SK-N-SH treated with all-trans-retinoic acid at 6 μM for 48 hours (cell line): Measurements from ENCODE around the gene MYT1.

Experiments used
- ATAC-seq: fragments of 200-7000 bp; cut with Tn5 transposase; 3 replicates; pipeline ENCODE4 v1.9.1; 2020; ENCODE audit warnings: mild to moderate bottlenecking, moderate library complexity
- ARNTL ChIP-seq: fragments of 450-650 bp; formaldehyde crosslinking; IDR thresholded peaks from 2 replicates; pipeline ENCODE4 v1.5.0; 2020; ENCODE audit warnings: low read depth, mild to moderate bottlenecking, moderate library complexity, borderline replicate concordance
- BACH2 ChIP-seq: fragments of 250-450 bp; sonication (Bioruptor Pico); IDR thresholded peaks from 2 replicates; pipeline ENCODE4 v1.9.0; 2021; ENCODE audit warnings: mild to moderate bottlenecking, borderline replicate concordance
- CREB5 ChIP-seq: fragments of 250-450 bp; sonication (Bioruptor Pico); IDR thresholded peaks from 2 replicates; pipeline ENCODE4 v1.5.1; 2020; ENCODE audit warnings: low read depth, mild to moderate bottlenecking, moderate library complexity
- CSDC2 ChIP-seq: fragments of 250-450 bp; sonication (Bioruptor Pico); IDR thresholded peaks from 2 replicates; pipeline ENCODE4 v1.5.0; 2020; ENCODE audit warnings: mild to moderate bottlenecking, moderate library complexity
- CSRNP3 ChIP-seq: fragments of 250-450 bp; sonication (Bioruptor Pico); IDR thresholded peaks from 2 replicates; pipeline ENCODE4 v1.5.1; 2021; ENCODE audit warnings: mild to moderate bottlenecking, moderate library complexity
- ESRRG ChIP-seq: fragments of 250-450 bp; sonication (Bioruptor Pico); IDR thresholded peaks from 2 replicates; pipeline ENCODE4 v1.6.1; 2021; ENCODE audit warnings: mild to moderate bottlenecking
- GLIS3 ChIP-seq: fragments of 250-450 bp; sonication (Bioruptor Pico); IDR thresholded peaks from 2 replicates; pipeline ENCODE4 v1.5.0; 2020; ENCODE audit warnings: mild to moderate bottlenecking, moderate library complexity
- ISL1 ChIP-seq: fragments of 250-450 bp; sonication (Bioruptor Pico); IDR thresholded peaks from 2 replicates; pipeline ENCODE4 v2.1.2; 2022; ENCODE audit warnings: mild to moderate bottlenecking, moderate library complexity
- OSR1 ChIP-seq: fragments of 250-450 bp; sonication (Bioruptor Pico); IDR thresholded peaks from 2 replicates; pipeline ENCODE4 v1.8.0; 2022; ENCODE audit warnings: moderate library complexity, mild to moderate bottlenecking, inconsistent platforms
- PATZ1 ChIP-seq: fragments of 250-450 bp; sonication (Bioruptor Pico); IDR thresholded peaks from 2 replicates; pipeline ENCODE4 v1.8.0; 2020; ENCODE audit warnings: mild to moderate bottlenecking, moderate library complexity, borderline replicate concordance
- POU6F1 ChIP-seq: fragments of 250-450 bp; sonication (Bioruptor Pico); IDR thresholded peaks from 2 replicates; pipeline ENCODE4 v1.8.0; 2021; ENCODE audit warnings: low read depth, mild to moderate bottlenecking, moderate library complexity, borderline replicate concordance
- PPARA ChIP-seq: fragments of 250-450 bp; sonication (Bioruptor Pico); IDR thresholded peaks from 2 replicates; pipeline ENCODE4 v1.5.0; 2020; ENCODE audit warnings: mild to moderate bottlenecking, borderline replicate concordance
- SNAI2 ChIP-seq: fragments of 250-450 bp; sonication (Bioruptor Pico); IDR thresholded peaks from 2 replicates; pipeline ENCODE4 v1.5.0; 2020; ENCODE audit warnings: mild to moderate bottlenecking, moderate library complexity
- TOX ChIP-seq: fragments of 250-450 bp; sonication (Bioruptor Pico); IDR thresholded peaks from 2 replicates; pipeline ENCODE4 v1.8.0; 2021; ENCODE audit warnings: mild to moderate bottlenecking, moderate library complexity, borderline replicate concordance
- ZC3H10 ChIP-seq: fragments of 250-450 bp; sonication (Bioruptor Pico); IDR thresholded peaks from 2 replicates; pipeline ENCODE4 v1.5.1; 2021; ENCODE audit warnings: mild to moderate bottlenecking, moderate library complexity
- ZFP3 ChIP-seq: fragments of 250-450 bp; sonication (Bioruptor Pico); IDR thresholded peaks from 2 replicates; pipeline ENCODE4 v1.5.0; 2020; ENCODE audit warnings: mild to moderate bottlenecking, moderate library complexity
- ZFP30 ChIP-seq: fragments of 450-650 bp; formaldehyde crosslinking; IDR thresholded peaks from 2 replicates; pipeline ENCODE4 v1.5.0; 2022; ENCODE audit warnings: mild to moderate bottlenecking, moderate library complexity
- ZNF565 ChIP-seq: fragments of 450-650 bp; formaldehyde crosslinking; conservative IDR thresholded peaks from 2 replicates; pipeline ENCODE4 v1.5.0; 2020; ENCODE audit warnings: low read depth, mild to moderate bottlenecking, moderate library complexity
- ZNF70 ChIP-seq: fragments of 450-650 bp; formaldehyde crosslinking; IDR thresholded peaks from 2 replicates; pipeline ENCODE4 v1.5.0; 2020; ENCODE audit warnings: mild to moderate bottlenecking, moderate library complexity
- ZNF8 ChIP-seq: fragments of 450-650 bp; formaldehyde crosslinking; IDR thresholded peaks from 2 replicates; pipeline ENCODE4 v1.5.0; 2020; ENCODE audit warnings: mild to moderate bottlenecking, moderate library complexity

MYT1 gene

GRCh38 chr20:64142590-64142989 is 21.7 kb upstream of the MYT1 start (continued):
- TF ChIP-seq POU6F1 (CRISPR knock-in tag): no peak
- TF ChIP-seq OSR1 (CRISPR knock-in tag): no peak
- no peak for TF ChIP-seq PPARA (CRISPR knock-in tag)
- no peak for TF ChIP-seq ZNF565
- no peak for TF ChIP-seq GLIS3 (CRISPR knock-in tag)
- no peak for TF ChIP-seq ZNF8
- TF ChIP-seq TOX (CRISPR knock-in tag): no peak
- TF ChIP-seq ZNF70 (CRISPR knock-in tag): no peak
- TF ChIP-seq PATZ1 (CRISPR knock-in tag): no peak
- TF ChIP-seq ZFP30 (CRISPR knock-in tag): no peak
- TF ChIP-seq CSDC2 (CRISPR knock-in tag): no peak
- TF ChIP-seq, all 23 proteins: peak for 0

GRCh38 chr20:64143018-64143801 is 21.0 kb upstream of the MYT1 start:
- ATAC-seq: no peak
- TF ChIP-seq ARNTL (no peak), ZNF70 (CRISPR knock-in tag) (no peak), ISL1 (no peak), GLIS3 (CRISPR knock-in tag) (no peak), ZC3H10 (CRISPR knock-in tag) (no peak), BACH2 (CRISPR knock-in tag) (no peak)

GRCh38 chr20:64144144-64144912 is 19.9 kb upstream of the MYT1 start:
- ATAC-seq: no peak
- TF ChIP-seq CSRNP3 (CRISPR knock-in tag): no peak
- TF ChIP-seq CREB5 (CRISPR knock-in tag): no peak
- TF ChIP-seq SNAI2 (CRISPR knock-in tag): no peak
- TF ChIP-seq ESRRG (CRISPR knock-in tag): no peak
- TF ChIP-seq ISL1: no peak
- TF ChIP-seq ZFP3 (CRISPR knock-in tag): no peak
- TF ChIP-seq ZNF8: no peak
- no peak for TF ChIP-seq POU6F1 (CRISPR knock-in tag)
- no peak for TF ChIP-seq OSR1 (CRISPR knock-in tag)
